Psoas muscle (tissue), 8 donors: ENCODE data around the gene KIRREL3. TPM values are rescaled to one million over a fixed set of nuclear protein-coding genes. Genes with fewer than 3 reads are reported as not detected.

Experiments used
- ATAC-seq, 4 donors: fragments of 200-7000 bp; cut with Tn5 transposase; one replicate each; pipeline ENCODE4 v1.9.1; 2020; ENCODE audit warnings: moderate library complexity in 3 of 4, mild to moderate bottlenecking in 2 of 4
- DNase-seq, 2 donors: peaks; one replicate each; pipeline ENCODE4 v3.0.0-alpha.2; 2020
- H3K27ac ChIP-seq: fragments of 200-600 bp; one replicate; pipeline ENCODE4 v1.8.0; 2022
- H3K27me3 ChIP-seq, 3 donors: fragments of 200-600 bp in 1 of 3; one replicate each; pipeline versions ENCODE4 v1.6.1 to v1.8.0; 2013 to 2022; ENCODE audit warnings: low read length in 2 of 3, mild to moderate bottlenecking in 2 of 3, moderate library complexity in 1 of 3; ENCODE audit not compliant: insufficient read depth in 3 of 3
- H3K36me3 ChIP-seq, 2 donors: fragments of 200-600 bp in 1 of 2; one replicate each; pipeline versions ENCODE4 v1.6.1 to v1.8.0; 2013 to 2022; ENCODE audit warnings: low read depth in 1 of 2, mild to moderate bottlenecking in 1 of 2, moderate library complexity in 1 of 2; ENCODE audit not compliant: insufficient read depth in 1 of 2
- H3K4me1 ChIP-seq: fragments of 200-600 bp; one replicate; pipeline ENCODE4 v1.8.0; 2022
- H3K4me3 ChIP-seq: fragments of 200-600 bp; one replicate; pipeline ENCODE4 v1.8.0; 2022; ENCODE audit warnings: mild to moderate bottlenecking
- H3K9me3 ChIP-seq: fragments of 200-600 bp; one replicate; pipeline ENCODE4 v1.8.0; 2022
- CTCF ChIP-seq: fragments of 200-600 bp; IDR thresholded peaks from one replicate; pipeline ENCODE4 v1.8.0; 2022; ENCODE audit warnings: antibody characterized with exemption
- WGBS, 3 donors: extraction: QIAGEN DNeasy Blood & Tissue Kit; methylation state at CpG; one replicate each; pipeline versions ENCODE4 v1.1.6 to v1.1.7; 2013; 5-methylcytosine and 5-hydroxymethylcytosine counted together
- intact Hi-C, 2 donors: fragments of 100-400 bp; cut with DNase I; formaldehyde crosslinking; loops; one replicate each; pipeline versions ENCODE4 v1.11.0 to v1.14.2; 2022
- polyA plus RNA-seq, 3 donors: library from polyadenylated mRNA; stranded (reverse); fragments of 200-250 nt; gene quantifications; one replicate each; pipeline ENCODE4 v1.2.3, GENCODE V29; 2013
- total RNA-seq, 4 donors: library from RNA; stranded (reverse); fragmentation: NEBNext Ultra II Directional in 2 of 4; extraction: Animal tissue kit (Norgen Biotek cat#: 25700) in 2 of 4; gene quantifications; one replicate each; pipeline versions ENCODE4 v1.2.1 to v1.2.4, GENCODE V29; 2021 to 2023
- donor health status: healthy with polysubstance abuse.
- donor health status: DM: no; HTN: no; CAD: no; lungs with moderate emphysema.
- donor health status: Bipolar disorder and iron deficiency.
- donor health status: healthy.
- donor health status: DM: yes; HTN: yes; CAD: no.
- donor health status: DM: no; HTN: no; CAD: no.
- donor health status: DM: no; HTN: no; CAD: no.
- donor health status: DM: yes; HTN: yes; CAD: no.

KIRREL3 gene
- total and polyA plus RNA-seq, 7 donors = 0.04 TPM; not detected in 6

GRCh38 chr11:126408901-126409619 lies 591.5 kb downstream of the KIRREL3 start:
- no peak for TF ChIP-seq CTCF
- peak in 1 of 2 donors; percentile 32 for DNase-seq
- intact Hi-C loops = no loop called here

GRCh38 chr11:126408496-126408895 lies 592.1 kb downstream of the KIRREL3 start:
- WGBS, 3 donors = 88 to 94% (median 93%) methylated on average over 12 of the region's 12 CpGs
- H3K27me3 ChIP-seq = no peaks in the 10 kb centered on the region
- no peak for TF ChIP-seq CTCF
- no peaks in the 10 kb centered on the region for H3K9me3 ChIP-seq
- H3K27ac ChIP-seq = no peak overlapping the region
- DNase-seq (peak in 1 of 2 donors; percentile 26), ATAC-seq (no peak)
- intact Hi-C loops = no loop called here
- no peak overlapping the region for H3K4me3 ChIP-seq
- peaks cover 0 to 31% of the 10 kb centered on the region in 2 donors for H3K36me3 ChIP-seq
- H3K4me1 ChIP-seq = no peaks in the 10 kb centered on the region

More at GRCh38 chr11:126408901-126409619, 591.5 kb downstream of the KIRREL3 start:
- 89 to 90% (median 89%) methylated on average over 12 of the region's 12 CpGs for WGBS, 3 donors
- Histone ChIP-seq H3K4me3 (no peak overlapping the region), H3K4me1 (no peaks in the 10 kb centered on the region), H3K36me3 (peaks cover 0 to 31% of the 10 kb centered on the region in 2 donors), H3K9me3 (no peaks in the 10 kb centered on the region), H3K27ac (no peak overlapping the region), H3K27me3 (no peaks in the 10 kb centered on the region)
- ATAC-seq = no peak

GRCh38 chr11:126407682-126408288 lies 592.8 kb downstream of the KIRREL3 start:
- no peak overlapping the region for H3K27ac ChIP-seq
- H3K36me3 ChIP-seq = peaks cover 0 to 31% of the 10 kb centered on the region in 2 donors
- intact Hi-C loops = no loop called here
- WGBS, 3 donors = 90 to 96% (median 95%) methylated on average over 15 of the region's 15 CpGs
- TF ChIP-seq CTCF = no peak
- DNase-seq (peak in 1 of 2 donors; percentile 12), ATAC-seq (no peak)
- no peaks in the 10 kb centered on the region for H3K4me1 ChIP-seq
- H3K27me3 ChIP-seq = no peaks in the 10 kb centered on the region
- H3K4me3 ChIP-seq = no peak overlapping the region
- H3K9me3 ChIP-seq = no peaks in the 10 kb centered on the region

- intact Hi-C loops = no loop called here
- H3K4me1 ChIP-seq = no peaks in the 10 kb centered on the region
- no peaks in the 10 kb centered on the region for H3K27me3 ChIP-seq
- DNase-seq (peak in 1 of 2 donors; percentile 11), ATAC-seq (no peak)
- no peak for TF ChIP-seq CTCF
- peaks cover 0 to 31% of the 10 kb centered on the region in 2 donors for H3K36me3 ChIP-seq
- WGBS, 3 donors = 71 to 85% (median 81%) methylated on average over 12 of the region's 12 CpGs
- H3K27ac ChIP-seq = no peak overlapping the region
- no peak overlapping the region for H3K4me3 ChIP-seq
- no peaks in the 10 kb centered on the region for H3K9me3 ChIP-seq
Measured at GRCh38 chr11:126407101-126407521, 593.5 kb downstream of the KIRREL3 start.
